IMR-90 (cell line): ENCODE data around the gene VPS54. TPM values are rescaled to one million over a fixed set of nuclear protein-coding genes. Genes with fewer than 3 reads are reported as not detected.

Experiments used
- ATAC-seq: fragments of 200-7000 bp; cut with Tn5 transposase; 2 replicates; pipeline ENCODE4 v1.9.1; 2020; ENCODE audit warnings: low read depth, mild to moderate bottlenecking, moderate library complexity
- BruUV-seq: library from RNA; stranded (reverse); fragments of 400-500 nt; replicated peaks from 2 replicates; lab custom pipeline; 2021; lab: Mats Ljungman, UMichigan
- CTCF ChIA-PET: fragments of 300-600 bp; formaldehyde crosslinking; extraction: SDS; loops from one replicate; lab custom pipeline; 2021; ENCODE audit warnings: antibody characterized with exemption; lab: Yijun Ruan, JAX
- POLR2A ChIA-PET: fragments of 300-600 bp; sonication (Branson Sonifier 250); formaldehyde crosslinking; loops from one replicate; lab custom pipeline; 2022; ENCODE audit warnings: antibody characterized with exemption; ENCODE audit not compliant: unreplicated experiment; lab: Charles Lee
- DNase-seq: peaks from one replicate; pipeline ENCODE4 v3.0.0; 2013
- H2AFZ ChIP-seq: replicated peaks from 2 replicates; pipeline ENCODE3; 2013; ENCODE audit warnings: low read length, mild to moderate bottlenecking; ENCODE audit not compliant: poor library complexity
- H2AK5ac ChIP-seq: 2 replicates; pipeline ENCODE4 v1.6.1; 2013; ENCODE audit warnings: low read depth, low read length, inconsistent platforms
- H2AK9ac ChIP-seq: replicated peaks from 2 replicates; pipeline ENCODE3; 2013; ENCODE audit warnings: mild to moderate bottlenecking, low read depth, low read length, moderate library complexity; ENCODE audit not compliant: poor library complexity
- H2BK120ac ChIP-seq: 2 replicates; pipeline ENCODE4 v1.6.1; 2013; ENCODE audit warnings: low read depth, low read length, inconsistent platforms
- H2BK15ac ChIP-seq: 3 replicates; pipeline ENCODE4 v1.6.1; 2013; ENCODE audit warnings: low read depth, low read length, inconsistent platforms
- H2BK20ac ChIP-seq: 2 replicates; pipeline ENCODE4 v1.6.1; 2013; ENCODE audit warnings: low read depth, mild to moderate bottlenecking, inconsistent platforms, low read length, moderate library complexity
- H2BK5ac ChIP-seq: 2 replicates; pipeline ENCODE4 v1.6.1; 2013; ENCODE audit warnings: mild to moderate bottlenecking, low read depth, low read length, inconsistent platforms; ENCODE audit not compliant: poor library complexity, severe bottlenecking
- H3K14ac ChIP-seq: replicated peaks from 2 replicates; pipeline ENCODE4 v1.6.1; 2013; ENCODE audit warnings: low read depth, low read length, inconsistent platforms
- H3K18ac ChIP-seq: 2 replicates; pipeline ENCODE4 v1.6.1; 2013; ENCODE audit warnings: low read depth, low read length, control low read depth
- H3K23ac ChIP-seq: 2 replicates; pipeline ENCODE4 v1.6.1; 2013; ENCODE audit warnings: low read depth, low read length, inconsistent platforms
- H3K27ac ChIP-seq: 2 replicates; pipeline ENCODE4 v1.5.1; 2013; ENCODE audit warnings: mild to moderate bottlenecking, control low read depth, low read length; ENCODE audit not compliant: insufficient read depth
- H3K27me3 ChIP-seq: 2 replicates; pipeline ENCODE4 v1.6.1; 2013; ENCODE audit warnings: low read length; ENCODE audit not compliant: control insufficient read depth, insufficient read depth
- H3K36me3 ChIP-seq: 2 replicates; pipeline ENCODE4 v1.6.1; 2013; ENCODE audit warnings: low read length, mixed read lengths; ENCODE audit not compliant: control insufficient read depth, insufficient read depth
- H3K4ac ChIP-seq: 2 replicates; pipeline ENCODE4 v1.6.1; 2013; ENCODE audit warnings: low read depth, low read length, inconsistent platforms
- H3K4me1 ChIP-seq: 2 replicates; pipeline ENCODE4 v1.6.1; 2013; ENCODE audit warnings: low read length, mixed read lengths; ENCODE audit not compliant: control insufficient read depth, insufficient read depth
- H3K4me2 ChIP-seq: 2 replicates; pipeline ENCODE4 v1.6.1; 2013; ENCODE audit warnings: low read depth, mild to moderate bottlenecking, control low read depth, low read length, moderate library complexity
- H3K4me3 ChIP-seq: 2 replicates; pipeline ENCODE4 v1.5.1; 2013; ENCODE audit warnings: low read depth, mild to moderate bottlenecking, control low read depth, low read length, moderate library complexity; ENCODE audit not compliant: insufficient read depth
- H3K56ac ChIP-seq: 2 replicates; pipeline ENCODE4 v1.6.1; 2013; ENCODE audit warnings: low read length, inconsistent platforms; ENCODE audit not compliant: insufficient read depth; ENCODE audit errors: extremely low read depth
- H3K79me1 ChIP-seq, 2 experiments: 2 replicates each; pipeline ENCODE4 v1.6.1; 2013; ENCODE audit warnings: low read length in 2 of 2, inconsistent platforms in 1 of 2, low read depth in 1 of 2
- H3K9ac ChIP-seq: 2 replicates; pipeline ENCODE4 v1.6.1; 2013; ENCODE audit warnings: low read depth, low read length, control low read depth
- H3K9me1 ChIP-seq: 2 replicates; pipeline ENCODE4 v1.6.1; 2013; ENCODE audit warnings: low read length, inconsistent platforms; ENCODE audit not compliant: insufficient read depth
- H3K9me3 ChIP-seq: 2 replicates; pipeline ENCODE4 v1.6.1; 2013; ENCODE audit warnings: low read length; ENCODE audit not compliant: control insufficient read depth, insufficient read depth
- H4K20me1 ChIP-seq: 2 replicates; pipeline ENCODE4 v1.6.1; 2013; ENCODE audit warnings: low read length, inconsistent platforms; ENCODE audit not compliant: insufficient read depth
- H4K5ac ChIP-seq: 2 replicates; pipeline ENCODE4 v1.6.1; 2013; ENCODE audit warnings: mild to moderate bottlenecking, low read depth, low read length, control low read depth
- H4K8ac ChIP-seq, 2 experiments: 2 replicates each; pipeline ENCODE4 v1.6.1; 2013; ENCODE audit warnings: low read depth in 2 of 2, low read length in 2 of 2, control low read depth in 1 of 2, inconsistent platforms in 1 of 2
- H4K91ac ChIP-seq: 2 replicates; pipeline ENCODE4 v1.6.1; 2013; ENCODE audit warnings: low read depth, low read length, inconsistent platforms; ENCODE audit not compliant: insufficient read depth
- CEBPB ChIP-seq: IDR thresholded peaks from 2 replicates; pipeline ENCODE4 v1.6.1; 2012; ENCODE audit warnings: low read depth, low read length, improper control_type of control experiment
- dilution Hi-C: fragments of 300-500 bp; cut with HindIII; formaldehyde crosslinking; loops from one replicate; pipeline ENCODE4 v1.14.3; 2018; ENCODE audit warnings: low sequenced_read_pairs; ENCODE audit not compliant: unreplicated experiment
- in situ Hi-C: fragments of 300-500 bp; cut with MboI; formaldehyde crosslinking; loops from 3 replicates; pipeline ENCODE4 v1.14.3; 2019; ENCODE audit warnings: low sequenced_read_pairs, inconsistent platforms, mixed read lengths
- intact Hi-C: fragments of 100-400 bp; cut with micrococcal nuclease; formaldehyde crosslinking; loops from 2 replicates; pipeline ENCODE4 v1.10.0; 2022
- polyA plus RNA-seq, 3 experiments: library from polyadenylated mRNA; depleted of rRNA; stranded (reverse); fragments of >200 nt; gene quantifications; 2 replicates each; pipeline ENCODE4 v1.2.3, GENCODE V29; 2012; ENCODE audit warnings: low replicate concordance in 1 of 3
- total RNA-seq: library from RNA; depleted of rRNA; stranded (reverse); fragments of >200 nt; gene quantifications from 2 replicates; pipeline ENCODE4 v1.2.3, GENCODE V29; 2012
- TF ChIP-seq, protein P1 (sequence below): conservative IDR thresholded peaks from 2 replicates; pipeline ENCODE4 v1.5.1; 2012; ENCODE audit warnings: mild to moderate bottlenecking, low read depth, low read length, improper control_type of control experiment

Gene VPS54
- total and polyA plus RNA-seq, 2 of the 4 experiments (the other 2 are of a cell fraction), result 7.1 to 18.1 TPM

DNA sequence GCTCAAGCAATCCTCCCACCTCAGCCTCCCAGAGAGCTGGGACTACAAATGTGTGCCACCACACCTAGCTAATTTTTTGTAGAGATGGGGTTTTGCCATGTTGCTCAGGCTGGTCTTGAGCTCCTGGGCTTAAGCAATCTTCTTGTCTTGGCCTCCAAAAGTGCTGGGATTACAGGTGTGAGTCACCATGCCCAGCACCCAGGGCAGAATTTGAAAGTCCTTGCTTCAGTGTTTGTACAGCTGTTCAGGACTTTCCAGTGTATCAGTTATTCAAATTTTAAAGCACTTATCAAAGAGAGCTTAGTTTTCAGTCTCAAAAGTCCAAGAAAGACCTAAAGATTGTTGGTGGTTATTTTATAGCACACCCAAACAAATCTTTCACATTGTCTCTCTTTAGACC, 43.6 kb upstream of the VPS54 start:
- H2BK5ac ChIP-seq, result no peak overlapping the region
- H4K91ac ChIP-seq, result no peak overlapping the region
- H3K27ac ChIP-seq, result no peak overlapping the region
- H2AFZ ChIP-seq, result no peak overlapping the region
- no peak overlapping the region for H2BK15ac ChIP-seq
- no peak for ATAC-seq
- H3K4me2 ChIP-seq, result peak overlapping the region; percentile 35; the same call in 1 of the 2 replicates
- no peaks in the 10 kb centered on the region for H3K79me1 ChIP-seq
- H2BK120ac ChIP-seq, result no peak overlapping the region
- ChIA-PET CTCF (interaction anchor here (0.7 kb wide), 1 partner anchor 153 kb away, joined by 4 read pairs; no protein-coding TSS in a partner anchor), POLR2A (no interaction called here)
- H2BK20ac ChIP-seq, result no peak overlapping the region
- dilution Hi-C loops, result loop anchor here (25.0 kb wide), 1 partner anchor 249 kb away; no protein-coding TSS in a partner anchor
- in situ Hi-C loops, result no loop called here
- H3K14ac ChIP-seq, result no peak overlapping the region
- no peaks in the 10 kb centered on the region for H3K27me3 ChIP-seq
- no peak overlapping the region for H3K23ac ChIP-seq
- H3K4me3 ChIP-seq, result no peak overlapping the region
- no peak overlapping the region for H3K4ac ChIP-seq
- peaks cover 7% of the 10 kb centered on the region; the same call in 1 of the 2 replicates for H3K9me1 ChIP-seq
- no peak overlapping the region for H2AK9ac ChIP-seq
- no peaks in the 10 kb centered on the region for H3K36me3 ChIP-seq
- no peaks in the 10 kb centered on the region for H3K9me3 ChIP-seq
- intact Hi-C loops, result no loop called here
- DNase-seq, result peak; percentile 82
- H4K5ac ChIP-seq, result no peak overlapping the region
- H2AK5ac ChIP-seq, result no peak overlapping the region
- H4K8ac ChIP-seq, result no peak overlapping the region
- BruUV-seq, result no TSS peak
- no peak overlapping the region for H3K9ac ChIP-seq
- peak; percentile 84 for TF ChIP-seq CEBPB
- TF ChIP-seq, protein P1, sequence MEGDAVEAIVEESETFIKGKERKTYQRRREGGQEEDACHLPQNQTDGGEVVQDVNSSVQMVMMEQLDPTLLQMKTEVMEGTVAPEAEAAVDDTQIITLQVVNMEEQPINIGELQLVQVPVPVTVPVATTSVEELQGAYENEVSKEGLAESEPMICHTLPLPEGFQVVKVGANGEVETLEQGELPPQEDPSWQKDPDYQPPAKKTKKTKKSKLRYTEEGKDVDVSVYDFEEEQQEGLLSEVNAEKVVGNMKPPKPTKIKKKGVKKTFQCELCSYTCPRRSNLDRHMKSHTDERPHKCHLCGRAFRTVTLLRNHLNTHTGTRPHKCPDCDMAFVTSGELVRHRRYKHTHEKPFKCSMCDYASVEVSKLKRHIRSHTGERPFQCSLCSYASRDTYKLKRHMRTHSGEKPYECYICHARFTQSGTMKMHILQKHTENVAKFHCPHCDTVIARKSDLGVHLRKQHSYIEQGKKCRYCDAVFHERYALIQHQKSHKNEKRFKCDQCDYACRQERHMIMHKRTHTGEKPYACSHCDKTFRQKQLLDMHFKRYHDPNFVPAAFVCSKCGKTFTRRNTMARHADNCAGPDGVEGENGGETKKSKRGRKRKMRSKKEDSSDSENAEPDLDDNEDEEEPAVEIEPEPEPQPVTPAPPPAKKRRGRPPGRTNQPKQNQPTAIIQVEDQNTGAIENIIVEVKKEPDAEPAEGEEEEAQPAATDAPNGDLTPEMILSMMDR, result no peak
- no peak overlapping the region for H3K56ac ChIP-seq
- no peaks in the 10 kb centered on the region for H4K20me1 ChIP-seq
- no peak overlapping the region; the same call in 1 of the 2 replicates for H3K18ac ChIP-seq
- H3K4me1 ChIP-seq, result peaks cover 8% of the 10 kb centered on the region; the same call in 1 of the 2 replicates
